Neural cell (in vitro differentiated cells): Measurements from ENCODE around the gene CST4.

Experiments
- EP300 ChIP-seq: fragments of 450-650 bp; conservative IDR thresholded peaks from 2 replicates; pipeline ENCODE4 v1.6.1; 2014; ENCODE audit warnings: antibody characterized with exemption, mild to moderate bottlenecking, moderate library complexity; ENCODE audit not compliant: poor library complexity, severe bottlenecking
- EZH2 ChIP-seq: fragments of 200-600, 300-800 bp; shearing (Covaris generic), sonication (generic); IDR thresholded peaks from 2 replicates; pipeline ENCODE4 v1.6.1; 2014; ENCODE audit warnings: antibody characterized with exemption, low read length, borderline replicate concordance, mild to moderate bottlenecking; ENCODE audit not compliant: insufficient read depth, poor library complexity, severe bottlenecking
- POLR2AphosphoS5 ChIP-seq: IDR thresholded peaks from 2 replicates; pipeline ENCODE4 v1.6.1; 2012
- RAD21 ChIP-seq: fragments of 450-650 bp; conservative IDR thresholded peaks from 2 replicates; pipeline ENCODE4 v1.6.1; 2014; ENCODE audit warnings: antibody characterized with exemption, mild to moderate bottlenecking, moderate library complexity
- SMC3 ChIP-seq: fragments of 450-650 bp; conservative IDR thresholded peaks from 2 replicates; pipeline ENCODE4 v1.6.1; 2014; ENCODE audit warnings: antibody characterized with exemption, mild to moderate bottlenecking, moderate library complexity; ENCODE audit not compliant: poor library complexity
- TF ChIP-seq, protein P1 (sequence below): fragments of 450-650 bp; IDR thresholded peaks from 2 replicates; pipeline ENCODE4 v1.5.1; 2014; ENCODE audit warnings: antibody characterized with exemption, mild to moderate bottlenecking, moderate library complexity; ENCODE audit not compliant: poor library complexity, severe bottlenecking

DNA sequence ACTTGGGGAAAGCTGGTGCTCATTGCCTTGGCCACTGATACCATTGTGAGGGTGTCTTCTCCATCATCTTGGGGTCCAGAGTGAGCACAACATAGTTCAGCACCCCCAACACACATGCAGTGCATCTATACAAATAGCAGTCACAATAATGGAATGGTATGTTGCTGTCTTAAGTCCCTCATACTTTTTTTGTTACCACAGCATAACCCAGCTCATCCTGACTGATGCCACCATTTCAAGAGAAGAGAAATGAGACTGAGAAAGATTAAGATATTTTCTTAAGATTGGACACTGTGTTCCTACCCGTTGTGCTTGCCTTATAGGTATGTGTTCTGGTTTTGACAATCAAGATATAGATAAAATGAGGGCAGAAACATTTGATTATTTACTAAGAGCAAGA, 15.6 kb downstream of the CST4 start:
- TF ChIP-seq, protein P1, sequence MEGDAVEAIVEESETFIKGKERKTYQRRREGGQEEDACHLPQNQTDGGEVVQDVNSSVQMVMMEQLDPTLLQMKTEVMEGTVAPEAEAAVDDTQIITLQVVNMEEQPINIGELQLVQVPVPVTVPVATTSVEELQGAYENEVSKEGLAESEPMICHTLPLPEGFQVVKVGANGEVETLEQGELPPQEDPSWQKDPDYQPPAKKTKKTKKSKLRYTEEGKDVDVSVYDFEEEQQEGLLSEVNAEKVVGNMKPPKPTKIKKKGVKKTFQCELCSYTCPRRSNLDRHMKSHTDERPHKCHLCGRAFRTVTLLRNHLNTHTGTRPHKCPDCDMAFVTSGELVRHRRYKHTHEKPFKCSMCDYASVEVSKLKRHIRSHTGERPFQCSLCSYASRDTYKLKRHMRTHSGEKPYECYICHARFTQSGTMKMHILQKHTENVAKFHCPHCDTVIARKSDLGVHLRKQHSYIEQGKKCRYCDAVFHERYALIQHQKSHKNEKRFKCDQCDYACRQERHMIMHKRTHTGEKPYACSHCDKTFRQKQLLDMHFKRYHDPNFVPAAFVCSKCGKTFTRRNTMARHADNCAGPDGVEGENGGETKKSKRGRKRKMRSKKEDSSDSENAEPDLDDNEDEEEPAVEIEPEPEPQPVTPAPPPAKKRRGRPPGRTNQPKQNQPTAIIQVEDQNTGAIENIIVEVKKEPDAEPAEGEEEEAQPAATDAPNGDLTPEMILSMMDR: no peak
- TF ChIP-seq EP300 (no peak), POLR2AphosphoS5 (no peak), EZH2 (no peak), RAD21 (no peak), SMC3 (no peak)
